Cardiac muscle cell (in vitro differentiated cells and primary cell): ENCODE results near the gene FAM89B. TPM values are rescaled to one million over a fixed set of nuclear protein-coding genes. Genes with fewer than 3 reads are reported as not detected.
"Not testable (repeated sequence)": the region's sequence is repeated elsewhere in the genome, so short reads cannot be mapped to it uniquely, and the experiment has no call there.

Experiments
- DNase-seq, 2 donors: peaks; one replicate each; pipeline versions ENCODE4 v3.0.0 to v3.0.0-alpha.2; 2010 to 2017; ENCODE audit warnings: low read depth in 1 of 2, low spot score in 1 of 2
- H3K27ac ChIP-seq: fragments of 200-600 bp; sonication (generic); 2 replicates; pipeline ENCODE4 v1.5.1; 2016
- H3K27me3 ChIP-seq: fragments of 200-600 bp; sonication (generic); 2 replicates; pipeline ENCODE4 v1.6.0; 2016; ENCODE audit warnings: control low read depth
- H3K36me3 ChIP-seq: fragments of 200-600 bp; sonication (generic); 2 replicates; pipeline ENCODE4 v1.5.1; 2016; ENCODE audit warnings: control low read depth
- H3K4me1 ChIP-seq: fragments of 200-600 bp; sonication (generic); 2 replicates; pipeline ENCODE4 v1.8.1; 2017; ENCODE audit warnings: low read depth, mild to moderate bottlenecking, mixed run types
- H3K4me3 ChIP-seq: fragments of 200-600 bp; sonication (generic); 2 replicates; pipeline ENCODE4 v1.5.1; 2016; ENCODE audit warnings: mild to moderate bottlenecking
- H3K9me3 ChIP-seq: fragments of 200-600 bp; sonication (generic); 2 replicates; pipeline ENCODE4 v1.5.1; 2017; ENCODE audit warnings: low read depth, mild to moderate bottlenecking, control low read depth
- polyA plus RNA-seq: library from polyadenylated mRNA; unstranded; fragments of >200 nt; fragmentation: Nextera tagmentation; extraction: Ambion mirVana; gene quantifications from 2 replicates; pipeline ENCODE4 v1.2.1, GENCODE V29; 2016
- total RNA-seq: library from RNA; depleted of rRNA; stranded (reverse); fragments of >200 nt; gene quantifications from 2 replicates; pipeline ENCODE4 v1.2.3, GENCODE V29; 2016
- TF ChIP-seq, protein P1 (sequence below): IDR thresholded peaks from 2 replicates; pipeline ENCODE4 v1.5.1; 2012; ENCODE audit warnings: low read depth, mild to moderate bottlenecking, low read length

The FAM89B gene
- total RNA-seq (42.9 and 71.8 TPM in 2 replicates), polyA plus RNA-seq (96.0 and 132 TPM in 2 replicates)

DNA sequence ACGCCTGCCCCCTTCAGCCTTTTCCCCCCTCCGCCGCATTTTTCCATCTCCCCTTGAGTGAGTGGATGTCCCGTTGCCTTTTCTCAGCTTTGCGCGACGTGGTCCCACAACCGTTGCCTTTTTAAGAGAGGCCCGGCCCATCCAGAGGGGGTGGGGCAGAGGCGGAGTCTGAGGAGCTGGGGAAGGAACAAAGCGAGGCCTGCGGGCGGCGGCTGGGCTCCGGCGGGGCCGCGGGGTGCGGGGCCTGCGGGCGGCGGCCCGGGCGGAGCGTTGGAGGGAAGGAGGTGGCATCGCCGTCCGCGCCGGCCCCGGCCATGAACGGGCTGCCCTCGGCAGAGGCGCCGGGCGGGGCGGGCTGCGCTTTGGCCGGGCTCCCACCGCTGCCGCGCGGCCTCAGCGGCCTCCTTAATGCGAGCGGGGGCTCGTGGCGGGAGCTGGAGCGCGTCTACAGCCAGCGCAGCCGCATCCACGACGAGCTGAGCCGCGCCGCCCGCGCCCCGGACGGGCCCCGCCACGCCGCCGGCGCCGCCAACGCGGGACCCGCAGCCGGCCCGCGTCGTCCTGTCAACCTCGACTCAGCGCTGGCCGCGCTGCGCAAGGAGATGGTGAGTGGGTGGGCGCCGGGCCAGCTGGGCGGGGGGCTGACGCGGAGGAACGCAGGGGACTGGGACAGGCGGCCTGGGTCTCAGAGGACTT is at the start of gene FAM89B:
Gene FAM89B, plus strand, starts transcription at position 183 of the 696 bp plus-strand sequence. Its CDS starts 132 bp downstream, at position 315.
- no peaks in the 10 kb centered on the region for H3K9me3 ChIP-seq
- TF ChIP-seq, protein P1, sequence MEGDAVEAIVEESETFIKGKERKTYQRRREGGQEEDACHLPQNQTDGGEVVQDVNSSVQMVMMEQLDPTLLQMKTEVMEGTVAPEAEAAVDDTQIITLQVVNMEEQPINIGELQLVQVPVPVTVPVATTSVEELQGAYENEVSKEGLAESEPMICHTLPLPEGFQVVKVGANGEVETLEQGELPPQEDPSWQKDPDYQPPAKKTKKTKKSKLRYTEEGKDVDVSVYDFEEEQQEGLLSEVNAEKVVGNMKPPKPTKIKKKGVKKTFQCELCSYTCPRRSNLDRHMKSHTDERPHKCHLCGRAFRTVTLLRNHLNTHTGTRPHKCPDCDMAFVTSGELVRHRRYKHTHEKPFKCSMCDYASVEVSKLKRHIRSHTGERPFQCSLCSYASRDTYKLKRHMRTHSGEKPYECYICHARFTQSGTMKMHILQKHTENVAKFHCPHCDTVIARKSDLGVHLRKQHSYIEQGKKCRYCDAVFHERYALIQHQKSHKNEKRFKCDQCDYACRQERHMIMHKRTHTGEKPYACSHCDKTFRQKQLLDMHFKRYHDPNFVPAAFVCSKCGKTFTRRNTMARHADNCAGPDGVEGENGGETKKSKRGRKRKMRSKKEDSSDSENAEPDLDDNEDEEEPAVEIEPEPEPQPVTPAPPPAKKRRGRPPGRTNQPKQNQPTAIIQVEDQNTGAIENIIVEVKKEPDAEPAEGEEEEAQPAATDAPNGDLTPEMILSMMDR = no peak
- peak within 1 kb of the TSS; percentile 49 for H3K4me3 ChIP-seq
- peaks cover 5% of the 10 kb centered on the region for H3K27me3 ChIP-seq
- DNase-seq = peak; percentile 88 to 89
- H3K4me1 ChIP-seq = peaks cover 32% of the 10 kb centered on the region
- H3K36me3 ChIP-seq = no peaks in the 10 kb centered on the region
- peak within 1 kb of the TSS; percentile 40 for H3K27ac ChIP-seq

DNA sequence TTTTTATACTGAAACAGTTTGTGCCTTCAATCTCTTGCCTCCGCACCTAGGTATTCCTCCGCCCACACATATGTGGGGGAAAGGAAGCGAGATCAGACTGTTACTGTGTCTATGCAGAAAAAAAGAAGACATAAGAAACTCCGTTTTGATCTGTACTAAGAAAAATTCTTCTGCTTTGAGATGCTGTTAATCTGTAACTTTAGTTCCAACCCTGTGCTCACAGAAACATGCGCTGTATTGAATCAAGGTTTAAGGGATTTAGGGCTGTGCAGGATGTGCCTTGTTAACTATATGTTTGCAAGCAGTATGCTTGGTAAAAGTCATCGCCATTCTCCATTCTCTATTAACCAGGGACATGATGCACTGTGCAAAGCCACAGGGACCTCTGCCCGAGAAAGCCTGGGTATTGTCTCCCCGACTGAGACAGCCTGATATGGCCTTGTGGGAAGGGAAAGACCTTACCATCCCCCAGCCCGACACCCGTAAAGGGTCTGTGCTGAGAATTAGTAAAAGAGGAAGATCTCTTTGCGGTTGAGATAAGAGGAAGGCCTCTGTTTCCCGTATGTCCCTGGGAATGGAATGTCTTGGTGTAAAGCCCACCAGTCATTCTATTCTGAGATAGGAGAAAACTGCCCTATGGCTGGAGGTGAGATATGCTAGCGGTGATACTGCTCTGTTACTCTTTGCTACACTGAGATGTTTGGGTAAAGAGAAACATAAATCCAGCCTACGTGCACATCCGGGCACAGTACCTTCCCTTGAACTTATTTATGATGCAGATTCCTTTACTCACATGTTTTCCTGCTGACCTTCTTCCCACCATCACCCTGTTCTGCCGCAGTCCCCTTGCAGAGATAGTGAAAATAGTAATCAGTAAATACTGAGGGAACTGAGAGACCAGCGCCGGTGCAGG is 49.4 kb upstream of the FAM89B start:
- peak in 1 of 2 donors; percentile 58 for DNase-seq

DNA sequence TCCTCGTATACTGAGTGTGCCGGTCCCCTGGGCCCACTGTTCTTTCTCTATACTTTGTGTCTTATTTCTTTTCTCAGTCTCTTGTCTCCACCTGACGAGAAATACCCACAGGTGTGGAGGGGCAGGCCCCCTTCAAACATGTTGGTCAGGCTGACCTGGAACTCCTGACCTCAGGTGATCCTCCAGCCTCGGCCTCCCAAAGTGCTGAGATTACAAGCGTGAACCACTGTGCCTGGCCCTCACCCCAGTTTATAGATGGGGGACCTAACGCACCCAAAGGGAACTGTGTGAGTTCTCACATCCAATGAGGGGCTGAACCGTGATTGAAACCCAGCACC is 48.7 kb upstream of the FAM89B start:
- Histone ChIP-seq H3K27ac (peak overlapping the region; percentile 85), H3K4me1 (peaks cover 31% of the 10 kb centered on the region)
- H3K9me3 ChIP-seq, H3K4me3 ChIP-seq, DNase-seq, H3K36me3 ChIP-seq, H3K27me3 ChIP-seq: not testable (repeated sequence)

More for the DNA sequence above, 49.4 kb upstream of the FAM89B start:
- H3K27me3 ChIP-seq, H3K9me3 ChIP-seq, H3K4me3 ChIP-seq, H3K36me3 ChIP-seq: not testable (repeated sequence)
- H3K27ac ChIP-seq = peak overlapping the region; percentile 85
- peaks cover 31% of the 10 kb centered on the region for H3K4me1 ChIP-seq

DNA sequence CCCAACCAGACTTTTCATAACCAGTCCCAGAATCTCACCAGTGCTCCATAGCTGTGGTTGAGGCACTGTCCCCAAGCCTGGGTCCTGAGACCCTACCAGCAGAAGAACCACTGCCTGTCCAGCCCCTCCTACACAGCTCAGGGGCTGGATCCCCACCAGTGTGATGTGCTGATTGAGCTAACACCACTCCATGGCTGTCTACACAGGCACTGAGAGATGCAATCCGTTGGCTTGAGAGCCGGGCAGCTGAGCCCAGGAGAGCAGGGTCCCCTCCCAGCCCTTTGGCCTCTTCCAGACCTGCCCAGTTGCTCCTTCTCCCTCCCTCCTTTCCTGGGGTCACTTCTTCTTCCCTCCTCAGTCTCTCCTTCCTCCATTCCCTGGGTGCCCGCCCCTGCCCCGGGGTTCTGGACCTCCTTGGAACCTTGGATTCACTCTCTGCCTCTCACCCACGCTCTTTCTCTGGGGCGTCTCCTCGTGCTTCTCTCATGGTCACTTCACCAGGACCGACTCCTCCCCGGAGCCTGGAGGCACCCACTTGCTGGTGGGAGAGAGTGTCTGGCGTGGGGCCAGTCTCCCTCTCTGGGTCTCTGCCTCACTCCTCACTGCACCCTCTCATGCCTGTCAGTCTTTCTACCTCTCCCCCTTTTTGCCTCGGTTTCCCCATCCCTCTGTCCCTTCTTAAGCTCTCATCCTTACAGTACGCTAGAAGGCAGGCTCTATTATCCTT is 48.2 kb upstream of the FAM89B start:
- H3K4me3 ChIP-seq = peak overlapping the region; percentile 16
- peak overlapping the region; percentile 85 for H3K27ac ChIP-seq
- no peaks in the 10 kb centered on the region for H3K27me3 ChIP-seq
- DNase-seq = no peak
- H3K4me1 ChIP-seq = peaks cover 31% of the 10 kb centered on the region
- no peaks in the 10 kb centered on the region for H3K9me3 ChIP-seq
- H3K36me3 ChIP-seq = peaks cover 8% of the 10 kb centered on the region
- TF ChIP-seq, protein P1 = no peak

DNA sequence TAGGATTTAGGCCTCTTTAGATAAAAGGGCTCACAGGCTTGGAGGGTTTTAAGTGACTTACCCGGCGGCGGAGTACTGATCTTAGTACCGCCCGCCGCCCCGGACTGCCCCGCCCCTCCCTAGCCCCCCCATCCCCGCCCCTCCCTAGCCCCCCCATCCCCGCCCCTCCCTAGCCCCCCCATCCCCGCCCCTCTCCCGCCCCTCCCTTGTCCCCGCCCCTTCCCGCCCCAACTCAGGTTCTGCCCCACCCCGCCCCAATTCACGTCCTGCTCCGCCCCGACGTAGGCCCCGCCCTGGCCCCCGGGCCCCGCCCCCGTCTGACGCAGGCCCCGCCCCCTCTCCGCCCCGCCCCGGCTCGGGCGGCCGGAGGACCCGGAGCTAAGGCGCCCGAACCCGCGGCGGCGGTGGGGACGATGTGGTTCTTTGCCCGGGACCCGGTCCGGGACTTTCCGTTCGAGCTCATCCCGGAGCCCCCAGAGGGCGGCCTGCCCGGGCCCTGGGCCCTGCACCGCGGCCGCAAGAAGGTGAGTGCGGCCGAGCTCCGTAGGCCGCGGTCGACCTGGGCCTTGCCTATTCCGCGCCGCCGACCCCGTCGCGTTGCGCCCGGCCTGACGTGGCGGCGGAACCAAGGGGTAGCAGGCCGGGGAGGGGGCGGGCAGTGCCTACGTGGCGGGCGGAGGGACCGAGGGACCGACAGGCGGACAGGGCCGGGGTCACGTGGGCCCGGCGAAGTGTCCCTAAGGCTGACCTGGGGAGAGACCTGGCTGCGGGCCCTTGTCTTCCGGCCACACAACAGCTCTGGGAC is 47.4 kb upstream of the FAM89B start, which contains the start of gene SCYL1:
Gene SCYL1, plus strand, starts transcription at position 343 of the 805 bp plus-strand sequence. Its CDS starts 71 bp downstream, at position 414.
- peak; percentile 88 to 90 for DNase-seq
- Histone ChIP-seq H3K4me1 (peaks cover 31% of the 10 kb centered on the region), H3K9me3 (no peaks in the 10 kb centered on the region), H3K27ac (peak within 1 kb of the TSS; percentile 98), H3K4me3 (peak within 1 kb of the TSS; percentile 99), H3K27me3 (no peaks in the 10 kb centered on the region), H3K36me3 (peaks cover 8% of the 10 kb centered on the region)
- TF ChIP-seq, protein P1 = no peak
